Activated T-cell treated with anti-CD3 and anti-CD28 coated beads for 48 hours (primary cell): Measurements from ENCODE around the gene DNM1.
"Not testable (repeated sequence)": the region's sequence is repeated elsewhere in the genome, so short reads cannot be mapped to it uniquely, and the experiment has no call there.

Source experiments
- DNase-seq: peaks from one replicate; pipeline ENCODE4 v3.0.0-alpha.2; 2020; ENCODE audit warnings: low read depth

The DNM1 gene

GRCh38 chr9:128225770-128226411 is 22.7 kb downstream of the DNM1 start:
- DNase-seq = no peak

GRCh38 chr9:128226412-128226801 is 23.2 kb downstream of the DNM1 start:
- DNase-seq = no peak

- not testable (repeated sequence) for DNase-seq
Measured at GRCh38 chr9:128230897-128231296, 27.7 kb downstream of the DNM1 start.

- DNase-seq = no peak
Measured at GRCh38 chr9:128231638-128232527, 28.7 kb downstream of the DNM1 start.

- no peak for DNase-seq
Measured at GRCh38 chr9:128232528-128233428, 29.6 kb downstream of the DNM1 start.

- no peak for DNase-seq
Measured at GRCh38 chr9:128233817-128234406, 30.7 kb downstream of the DNM1 start.

GRCh38 chr9:128242124-128242523 is 38.9 kb downstream of the DNM1 start:
- no peak for DNase-seq

GRCh38 chr9:128242828-128243214 is 39.6 kb downstream of the DNM1 start:
- no peak for DNase-seq

GRCh38 chr9:128243215-128244018 is 40.2 kb downstream of the DNM1 start:
- DNase-seq = no peak

GRCh38 chr9:128244091-128244836 is 41.1 kb downstream of the DNM1 start:
- no peak for DNase-seq

GRCh38 chr9:128244837-128245231 is 41.7 kb downstream of the DNM1 start:
- no peak for DNase-seq

GRCh38 chr9:128245421-128246151 is 42.4 kb downstream of the DNM1 start:
- no peak for DNase-seq

GRCh38 chr9:128246471-128246870 is 43.3 kb downstream of the DNM1 start:
- DNase-seq = no peak

GRCh38 chr9:128247226-128247803 is 44.1 kb downstream of the DNM1 start:
- no peak for DNase-seq

- no peak for DNase-seq
Measured at GRCh38 chr9:128249558-128249907, 46.4 kb downstream of the DNM1 start.

GRCh38 chr9:128249908-128250838 is 47.0 kb downstream of the DNM1 start:
- peak; percentile 98 for DNase-seq

GRCh38 chr9:128250839-128251731 is 47.9 kb downstream of the DNM1 start:
- no peak for DNase-seq
